ENCODE data around the gene DNAJB4.
"Not testable (repeated sequence)": the region's sequence is repeated elsewhere in the genome, so short reads cannot be mapped to it uniquely, and the experiment has no call there.

The DNAJB4 gene

DNA sequence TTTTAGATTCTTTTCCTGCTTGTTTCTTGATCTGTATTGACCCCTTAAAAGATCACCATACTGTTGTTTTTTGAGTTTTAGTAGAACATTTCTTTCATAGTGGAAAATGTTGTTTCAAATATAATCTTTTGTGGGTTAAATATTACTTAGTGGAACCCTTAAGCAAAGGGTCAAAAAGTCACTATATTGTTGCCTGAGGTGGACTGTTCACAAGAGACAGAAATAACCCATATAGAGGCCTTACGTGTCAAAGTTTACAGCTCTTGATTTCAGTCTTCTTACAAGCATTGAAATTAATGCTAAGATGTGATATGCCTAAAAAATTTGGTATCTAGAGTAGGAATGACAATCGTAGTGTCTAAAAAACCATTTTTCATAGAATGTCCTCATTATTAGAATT lies 6.3 kb downstream of the DNAJB4 start:
- TF ChIP-seq, protein P1, sequence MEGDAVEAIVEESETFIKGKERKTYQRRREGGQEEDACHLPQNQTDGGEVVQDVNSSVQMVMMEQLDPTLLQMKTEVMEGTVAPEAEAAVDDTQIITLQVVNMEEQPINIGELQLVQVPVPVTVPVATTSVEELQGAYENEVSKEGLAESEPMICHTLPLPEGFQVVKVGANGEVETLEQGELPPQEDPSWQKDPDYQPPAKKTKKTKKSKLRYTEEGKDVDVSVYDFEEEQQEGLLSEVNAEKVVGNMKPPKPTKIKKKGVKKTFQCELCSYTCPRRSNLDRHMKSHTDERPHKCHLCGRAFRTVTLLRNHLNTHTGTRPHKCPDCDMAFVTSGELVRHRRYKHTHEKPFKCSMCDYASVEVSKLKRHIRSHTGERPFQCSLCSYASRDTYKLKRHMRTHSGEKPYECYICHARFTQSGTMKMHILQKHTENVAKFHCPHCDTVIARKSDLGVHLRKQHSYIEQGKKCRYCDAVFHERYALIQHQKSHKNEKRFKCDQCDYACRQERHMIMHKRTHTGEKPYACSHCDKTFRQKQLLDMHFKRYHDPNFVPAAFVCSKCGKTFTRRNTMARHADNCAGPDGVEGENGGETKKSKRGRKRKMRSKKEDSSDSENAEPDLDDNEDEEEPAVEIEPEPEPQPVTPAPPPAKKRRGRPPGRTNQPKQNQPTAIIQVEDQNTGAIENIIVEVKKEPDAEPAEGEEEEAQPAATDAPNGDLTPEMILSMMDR (IDR thresholded peaks at IDR 0.05; ENCODE audit: poor library complexity, severe bottlenecking) = no peak
- Histone ChIP-seq H3K27ac (ENCODE audit: poor library complexity, severe bottlenecking) (no peak overlapping the region), H3K36me3 (ENCODE audit: low read depth) (peaks cover 34% of the 10 kb centered on the region), H3K4me1 (ENCODE audit: insufficient read depth, poor library complexity, severe bottlenecking) (peaks cover 31% of the 10 kb centered on the region), H3K4me3 (ENCODE audit: severe bottlenecking) (no peak overlapping the region), H3K9me3 (ENCODE audit: severe bottlenecking) (no peaks in the 10 kb centered on the region), H3K27me3 (ENCODE audit: insufficient read depth, poor library complexity, severe bottlenecking) (no peaks in the 10 kb centered on the region)
- DNase-seq (ENCODE audit: low spot score) (no peak), ATAC-seq (ENCODE audit: low read depth) (no peak)

DNA sequence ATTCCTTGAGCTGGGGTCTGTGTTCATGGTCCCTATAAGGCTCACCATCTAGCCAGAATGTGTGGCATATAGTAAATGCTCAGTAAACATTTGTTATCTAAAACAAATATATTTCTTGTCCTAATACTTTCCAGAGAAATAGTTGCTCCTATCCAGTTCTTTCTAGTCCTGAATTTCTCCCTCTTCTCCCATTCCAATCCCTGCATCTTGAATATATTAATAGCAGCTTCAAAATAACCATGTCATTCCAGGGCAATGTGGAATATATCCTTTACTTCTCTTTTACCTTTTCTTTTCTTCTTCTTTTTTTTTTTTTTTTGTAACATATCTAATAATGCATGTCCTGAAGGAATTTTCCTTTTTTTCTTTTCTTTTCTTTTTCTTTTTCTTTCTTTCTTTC lies 10.4 kb downstream of the DNAJB4 start:
- Histone ChIP-seq H3K4me1 (ENCODE audit: insufficient read depth, poor library complexity, severe bottlenecking) (peaks cover 3% of the 10 kb centered on the region), H3K36me3 (ENCODE audit: low read depth) (peaks cover 45% of the 10 kb centered on the region), H3K27me3 (ENCODE audit: insufficient read depth, poor library complexity, severe bottlenecking) (no peaks in the 10 kb centered on the region), H3K9me3 (ENCODE audit: severe bottlenecking) (peaks cover 3% of the 10 kb centered on the region), H3K4me3 (ENCODE audit: severe bottlenecking) (no peak overlapping the region), H3K27ac (ENCODE audit: poor library complexity, severe bottlenecking) (no peak overlapping the region)
- ATAC-seq (ENCODE audit: low read depth) = no peak
- no peak for DNase-seq (ENCODE audit: low spot score)
- TF ChIP-seq, protein P1 (IDR thresholded peaks at IDR 0.05; ENCODE audit: poor library complexity, severe bottlenecking) = no peak

DNA sequence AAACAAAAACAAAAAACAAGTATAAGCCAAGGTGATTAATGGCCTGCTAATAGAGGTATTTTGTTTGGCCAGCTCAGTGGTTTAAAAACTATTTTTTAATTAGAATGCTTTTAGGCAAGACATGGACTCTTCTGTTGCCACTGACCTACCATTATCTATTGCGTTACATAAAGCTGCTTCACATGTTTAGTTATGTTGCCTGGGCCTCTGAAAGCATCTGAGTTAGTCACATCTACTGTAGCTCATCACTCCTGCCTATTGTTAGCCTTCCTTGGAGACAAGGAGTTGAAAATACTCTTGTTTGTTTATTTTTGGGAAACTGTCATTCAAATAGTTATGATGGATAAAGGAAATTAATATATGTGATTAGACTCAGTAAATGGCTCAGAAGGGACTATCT lies 14.3 kb downstream of the DNAJB4 start:
- DNase-seq (ENCODE audit: low spot score) (no peak), ATAC-seq (ENCODE audit: low read depth) (no peak)
- no peaks in the 10 kb centered on the region for H3K27me3 ChIP-seq (ENCODE audit: insufficient read depth, poor library complexity, severe bottlenecking)
- TF ChIP-seq, protein P1 (IDR thresholded peaks at IDR 0.05; ENCODE audit: poor library complexity, severe bottlenecking) = no peak
- peaks cover 26% of the 10 kb centered on the region for H3K36me3 ChIP-seq (ENCODE audit: low read depth)
- H3K4me3 ChIP-seq (ENCODE audit: severe bottlenecking) = no peak overlapping the region
- H3K4me1 ChIP-seq (ENCODE audit: insufficient read depth, poor library complexity, severe bottlenecking) = no peaks in the 10 kb centered on the region
- no peak overlapping the region for H3K27ac ChIP-seq (ENCODE audit: poor library complexity, severe bottlenecking)
- H3K9me3 ChIP-seq (ENCODE audit: severe bottlenecking) = peaks cover 3% of the 10 kb centered on the region

DNA sequence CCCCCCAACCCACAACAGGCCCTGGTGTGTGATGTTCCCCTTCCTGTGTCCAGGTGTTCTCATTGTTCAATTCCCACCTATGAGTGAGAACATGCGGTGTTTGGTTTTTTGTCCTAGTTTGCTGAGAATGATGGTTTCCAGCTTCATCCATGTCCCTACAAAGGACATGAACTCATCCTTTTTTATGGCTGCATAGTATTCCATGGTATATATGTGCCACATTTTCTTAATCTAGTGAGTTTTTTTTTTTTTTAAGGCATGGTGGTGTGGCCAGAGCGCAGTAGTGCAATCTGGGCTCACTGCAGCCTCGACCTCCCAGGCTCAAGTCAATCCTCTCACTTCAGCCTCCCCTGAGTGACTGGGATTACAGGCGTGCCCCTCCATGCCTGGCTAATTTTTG lies 16.4 kb downstream of the DNAJB4 start:
- H3K27me3 ChIP-seq (ENCODE audit: insufficient read depth, poor library complexity, severe bottlenecking); H3K4me3 ChIP-seq (ENCODE audit: severe bottlenecking); H3K9me3 ChIP-seq (ENCODE audit: severe bottlenecking); H3K27ac ChIP-seq (ENCODE audit: poor library complexity, severe bottlenecking); H3K4me1 ChIP-seq (ENCODE audit: insufficient read depth, poor library complexity, severe bottlenecking); DNase-seq (ENCODE audit: low spot score); ATAC-seq (ENCODE audit: low read depth): not testable (repeated sequence)
- H3K36me3 ChIP-seq (ENCODE audit: low read depth) = peaks cover 12% of the 10 kb centered on the region

DNA sequence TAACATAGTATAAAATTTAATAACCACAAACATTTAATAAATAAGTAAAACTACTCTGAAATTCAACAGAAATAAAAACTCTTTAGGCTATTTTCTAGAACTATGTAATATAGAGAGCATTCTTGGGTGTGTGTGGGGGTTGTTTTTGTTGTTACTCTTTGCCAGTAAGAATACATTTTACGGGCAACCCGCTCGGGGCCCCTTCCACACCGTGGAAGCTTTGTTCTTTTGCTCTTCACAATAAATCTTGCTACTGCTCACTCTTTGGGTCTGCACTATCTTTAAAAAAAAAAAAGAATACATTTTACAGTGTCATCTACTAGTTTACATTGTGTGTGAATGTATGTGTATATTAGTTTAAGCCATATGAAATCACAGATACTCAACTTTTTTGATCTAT lies 25.1 kb downstream of the DNAJB4 start:
- H3K27me3 ChIP-seq (ENCODE audit: insufficient read depth, poor library complexity, severe bottlenecking) = no peaks in the 10 kb centered on the region

More for the DNA sequence above, 25.1 kb downstream of the DNAJB4 start:
- DNase-seq (ENCODE audit: low spot score) (no peak), ATAC-seq (ENCODE audit: low read depth) (no peak)
- H3K27ac ChIP-seq (ENCODE audit: poor library complexity, severe bottlenecking) = no peak overlapping the region
- no peaks in the 10 kb centered on the region for H3K36me3 ChIP-seq (ENCODE audit: low read depth)
- H3K4me1 ChIP-seq (ENCODE audit: insufficient read depth, poor library complexity, severe bottlenecking) = peaks cover 14% of the 10 kb centered on the region
- H3K4me3 ChIP-seq (ENCODE audit: severe bottlenecking) = no peak overlapping the region
- no peaks in the 10 kb centered on the region for H3K9me3 ChIP-seq (ENCODE audit: severe bottlenecking)
- TF ChIP-seq, protein P1 (IDR thresholded peaks at IDR 0.05; ENCODE audit: poor library complexity, severe bottlenecking) = no peak
